GM12878 (cell line): ENCODE data around the gene PTGR3. TPM values are rescaled to one million over a fixed set of nuclear protein-coding genes. Genes with fewer than 3 reads are reported as not detected.

Experiments used
- BACH1 ChIP-seq: fragments of 450-650 bp; IDR thresholded peaks from 2 replicates; pipeline ENCODE4 v1.6.1; 2017; ENCODE audit warnings: mild to moderate bottlenecking, borderline replicate concordance
- BCLAF1 ChIP-seq: fragments of 450-650 bp; IDR thresholded peaks from 2 replicates; pipeline ENCODE4 v1.6.1; 2017; ENCODE audit warnings: antibody characterized with exemption, mild to moderate bottlenecking, moderate library complexity
- BMI1 ChIP-seq: fragments of 450-650 bp; IDR thresholded peaks from 2 replicates; pipeline ENCODE4 v1.6.1; 2016; ENCODE audit warnings: mild to moderate bottlenecking, moderate library complexity, borderline replicate concordance
- DPF2 ChIP-seq: fragments of 450-650 bp; IDR thresholded peaks from 2 replicates; pipeline ENCODE4 v1.6.1; 2017; ENCODE audit warnings: mild to moderate bottlenecking
- FOXK2 ChIP-seq: fragments of 450-650 bp; IDR thresholded peaks from 2 replicates; pipeline ENCODE4 v1.6.1; 2017; ENCODE audit warnings: mild to moderate bottlenecking, moderate library complexity
- GABPA ChIP-seq: IDR thresholded peaks from 2 replicates; pipeline ENCODE4 v1.6.1; 2014; ENCODE audit warnings: antibody characterized with exemption, low read depth, mild to moderate bottlenecking, inconsistent platforms
- NRF1 ChIP-seq: conservative IDR thresholded peaks from 2 replicates; pipeline ENCODE4 v1.6.1; 2011; ENCODE audit warnings: mild to moderate bottlenecking, low read depth, low read length, improper control_type of control experiment
- POLR2A ChIP-seq: IDR thresholded peaks from 2 replicates; pipeline ENCODE4 v1.6.1; 2011; ENCODE audit warnings: low read depth, mild to moderate bottlenecking, low read length
- POU2F2 ChIP-seq: IDR thresholded peaks from 3 replicates; pipeline ENCODE4 v1.6.1; 2011; ENCODE audit warnings: low read depth, mild to moderate bottlenecking, low read length, borderline replicate concordance
- PRDM15 ChIP-seq: fragments of 450-650 bp; formaldehyde crosslinking; IDR thresholded peaks from 2 replicates; pipeline ENCODE4 v1.4.0; 2020; ENCODE audit warnings: mild to moderate bottlenecking, moderate library complexity
- RUNX3 ChIP-seq: IDR thresholded peaks from 2 replicates; pipeline ENCODE4 v1.6.1; 2012; ENCODE audit warnings: low read length, inconsistent platforms
- SMARCA5 ChIP-seq: fragments of 450-650 bp; IDR thresholded peaks from 2 replicates; pipeline ENCODE4 v1.6.1; 2017; ENCODE audit warnings: mild to moderate bottlenecking
- SPI1 ChIP-seq: IDR thresholded peaks from 2 replicates; pipeline ENCODE4 v1.6.1; 2011; ENCODE audit warnings: low read depth, mild to moderate bottlenecking, low read length, moderate library complexity, borderline replicate concordance; ENCODE audit not compliant: insufficient read depth
- SRF ChIP-seq, 2 experiments: IDR thresholded peaks; 2 replicates each; pipeline ENCODE4 v1.6.1; 2011; ENCODE audit warnings: low read depth in 2 of 2, low read length in 2 of 2, mild to moderate bottlenecking in 1 of 2, moderate library complexity in 1 of 2
- TCF3 ChIP-seq: IDR thresholded peaks from 2 replicates; pipeline ENCODE4 v1.6.1; 2012; ENCODE audit warnings: low read depth, mild to moderate bottlenecking, low read length, borderline replicate concordance; ENCODE audit not compliant: insufficient read depth
- ZNF24 ChIP-seq: fragments of 450-650 bp; IDR thresholded peaks from 2 replicates; pipeline ENCODE4 v1.6.1; 2017; ENCODE audit warnings: antibody characterized with exemption, mild to moderate bottlenecking
- polyA plus RNA-seq, 11 experiments: library from polyadenylated mRNA; depleted of rRNA in 4 of 11; unstranded in 6 of 11; stranded (reverse) in 5 of 11; fragments of >200 nt; fragmentation: Nextera tagmentation in 4 of 11; fragmentation: Illumina TruSeq in 1 of 11; extraction: Ambion mirVana in 4 of 11; extraction: Trizol in 1 of 11; gene quantifications; 1 replicate in 1 of 11; 2 replicates in 10 of 11; pipeline versions ENCODE4 v1.2.1 to v1.2.3, GENCODE V29; 2011 to 2016; ENCODE audit warnings: inconsistent platforms in 2 of 11, missing spikeins in 2 of 11, low read depth in 1 of 11
- total RNA-seq, 4 experiments: library from RNA; depleted of rRNA in 3 of 4; stranded (reverse); fragments of >200 nt in 3 of 4; fragmentation: Illumina TruSeq in 1 of 4; extraction: Trizol in 1 of 4; gene quantifications; 2 replicates each; pipeline versions ENCODE4 v1.2.1 to v1.2.3, GENCODE V29; 2013 to 2021
- TF ChIP-seq, protein P1 (sequence below): IDR thresholded peaks from 2 replicates; pipeline ENCODE4 v1.6.1; 2012; ENCODE audit warnings: low read depth, low read length, improper control_type of control experiment
- TF ChIP-seq, protein P2 (sequence below): fragments of 450-650 bp; IDR thresholded peaks from 2 replicates; pipeline ENCODE4 v1.6.1; 2018; ENCODE audit warnings: borderline replicate concordance, mild to moderate bottlenecking; ENCODE audit not compliant: partially characterized antibody
- TF ChIP-seq, protein P3 (sequence below): IDR thresholded peaks from 2 replicates; pipeline ENCODE4 v1.6.1; 2012; ENCODE audit warnings: low read length, inconsistent platforms

Gene PTGR3
- total and polyA plus RNA-seq, 10 of the 15 experiments (the other 5 are each of a cell fraction or from before 2014, with no cell fraction given) = 6.2 to 69.8 (median 21.9) TPM

DNA sequence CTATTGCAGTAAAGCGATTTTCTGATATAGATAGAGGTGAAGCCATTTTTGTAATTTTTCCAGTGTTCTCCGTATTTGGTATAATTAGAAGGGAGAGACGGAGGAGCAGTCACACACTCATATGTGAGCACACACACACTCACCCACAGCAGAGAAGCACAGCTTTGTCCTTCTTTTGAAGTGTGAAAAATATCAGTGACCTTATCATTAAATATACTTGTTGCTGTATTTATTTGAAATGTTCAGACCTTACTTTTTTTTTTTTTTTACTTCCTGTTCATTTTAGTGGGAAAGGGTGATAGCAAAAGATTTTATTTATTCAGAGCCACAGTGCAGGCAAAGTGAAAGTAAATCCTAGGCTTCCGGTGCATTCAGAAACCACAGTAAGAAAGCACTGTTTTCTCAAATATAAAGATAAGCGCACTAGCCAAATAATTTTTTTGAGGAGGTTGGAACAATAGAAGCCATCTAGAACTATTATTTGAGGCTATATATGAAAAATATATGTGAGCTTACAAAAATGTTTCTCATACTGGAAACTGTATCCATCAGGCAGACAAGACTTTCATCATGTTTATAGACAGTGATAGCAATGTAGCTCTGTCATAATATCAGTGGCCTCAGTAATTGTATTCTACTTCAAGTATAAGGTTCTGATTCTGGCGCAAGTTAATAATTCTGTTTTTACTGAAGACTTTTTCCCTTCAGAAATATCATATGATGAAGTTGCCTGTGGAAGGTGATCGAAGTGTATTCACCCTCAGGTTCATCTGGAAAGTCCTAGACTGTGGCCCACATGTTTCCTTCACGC lies 38.9 kb upstream of the PTGR3 start (continued):
- TF ChIP-seq, protein P1, sequence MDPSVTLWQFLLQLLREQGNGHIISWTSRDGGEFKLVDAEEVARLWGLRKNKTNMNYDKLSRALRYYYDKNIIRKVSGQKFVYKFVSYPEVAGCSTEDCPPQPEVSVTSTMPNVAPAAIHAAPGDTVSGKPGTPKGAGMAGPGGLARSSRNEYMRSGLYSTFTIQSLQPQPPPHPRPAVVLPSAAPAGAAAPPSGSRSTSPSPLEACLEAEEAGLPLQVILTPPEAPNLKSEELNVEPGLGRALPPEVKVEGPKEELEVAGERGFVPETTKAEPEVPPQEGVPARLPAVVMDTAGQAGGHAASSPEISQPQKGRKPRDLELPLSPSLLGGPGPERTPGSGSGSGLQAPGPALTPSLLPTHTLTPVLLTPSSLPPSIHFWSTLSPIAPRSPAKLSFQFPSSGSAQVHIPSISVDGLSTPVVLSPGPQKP = peak; percentile 18; the same call in 1 of the 2 replicates
- TF ChIP-seq ZNF24 = no peak
- TF ChIP-seq NRF1 = no peak
- no peak for TF ChIP-seq TCF3
- TF ChIP-seq BACH1 = no peak
- TF ChIP-seq BMI1 = no peak
- TF ChIP-seq PRDM15 = no peak
- no peak for TF ChIP-seq BCLAF1
- TF ChIP-seq POU2F2 = no peak
- TF ChIP-seq, protein P2, sequence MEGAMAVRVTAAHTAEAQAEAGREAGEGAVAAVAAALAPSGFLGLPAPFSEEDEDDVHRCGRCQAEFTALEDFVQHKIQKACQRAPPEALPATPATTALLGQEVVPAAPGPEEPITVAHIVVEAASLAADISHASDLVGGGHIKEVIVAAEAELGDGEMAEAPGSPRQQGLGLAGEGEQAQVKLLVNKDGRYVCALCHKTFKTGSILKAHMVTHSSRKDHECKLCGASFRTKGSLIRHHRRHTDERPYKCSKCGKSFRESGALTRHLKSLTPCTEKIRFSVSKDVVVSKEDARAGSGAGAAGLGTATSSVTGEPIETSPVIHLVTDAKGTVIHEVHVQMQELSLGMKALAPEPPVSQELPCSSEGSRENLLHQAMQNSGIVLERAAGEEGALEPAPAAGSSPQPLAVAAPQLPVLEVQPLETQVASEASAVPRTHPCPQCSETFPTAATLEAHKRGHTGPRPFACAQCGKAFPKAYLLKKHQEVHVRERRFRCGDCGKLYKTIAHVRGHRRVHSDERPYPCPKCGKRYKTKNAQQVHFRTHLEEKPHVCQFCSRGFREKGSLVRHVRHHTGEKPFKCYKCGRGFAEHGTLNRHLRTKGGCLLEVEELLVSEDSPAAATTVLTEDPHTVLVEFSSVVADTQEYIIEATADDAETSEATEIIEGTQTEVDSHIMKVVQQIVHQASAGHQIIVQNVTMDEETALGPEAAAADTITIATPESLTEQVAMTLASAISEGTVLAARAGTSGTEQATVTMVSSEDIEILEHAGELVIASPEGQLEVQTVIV = no peak
- TF ChIP-seq SPI1 = no peak
- TF ChIP-seq POLR2A = no peak
- peak; percentile 51 for TF ChIP-seq RUNX3
- no peak for TF ChIP-seq FOXK2
- TF ChIP-seq DPF2 = no peak
- TF ChIP-seq, protein P3, sequence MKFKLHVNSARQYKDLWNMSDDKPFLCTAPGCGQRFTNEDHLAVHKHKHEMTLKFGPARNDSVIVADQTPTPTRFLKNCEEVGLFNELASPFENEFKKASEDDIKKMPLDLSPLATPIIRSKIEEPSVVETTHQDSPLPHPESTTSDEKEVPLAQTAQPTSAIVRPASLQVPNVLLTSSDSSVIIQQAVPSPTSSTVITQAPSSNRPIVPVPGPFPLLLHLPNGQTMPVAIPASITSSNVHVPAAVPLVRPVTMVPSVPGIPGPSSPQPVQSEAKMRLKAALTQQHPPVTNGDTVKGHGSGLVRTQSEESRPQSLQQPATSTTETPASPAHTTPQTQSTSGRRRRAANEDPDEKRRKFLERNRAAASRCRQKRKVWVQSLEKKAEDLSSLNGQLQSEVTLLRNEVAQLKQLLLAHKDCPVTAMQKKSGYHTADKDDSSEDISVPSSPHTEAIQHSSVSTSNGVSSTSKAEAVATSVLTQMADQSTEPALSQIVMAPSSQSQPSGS = no peak
- peak; percentile 43; the same call in 1 of the 2 replicates for TF ChIP-seq GABPA
- no peak for TF ChIP-seq SRF (IDR thresholded peaks at IDR 0.05; ENCODE audit: low read depth in 2 of 2, low read length in 2 of 2)
- TF ChIP-seq SMARCA5 = no peak
